SH-SY5Y (cell line): ENCODE measurements around the gene COL8A2.

Source experiments
- GATA2 ChIP-seq: IDR thresholded peaks from 2 replicates; pipeline ENCODE4 v1.6.1; 2011; ENCODE audit warnings: mild to moderate bottlenecking, low read depth, low read length
- GATA3 ChIP-seq: IDR thresholded peaks from 2 replicates; pipeline ENCODE4 v1.6.1; 2011; ENCODE audit warnings: low read depth, mild to moderate bottlenecking, low read length, moderate library complexity

DNA sequence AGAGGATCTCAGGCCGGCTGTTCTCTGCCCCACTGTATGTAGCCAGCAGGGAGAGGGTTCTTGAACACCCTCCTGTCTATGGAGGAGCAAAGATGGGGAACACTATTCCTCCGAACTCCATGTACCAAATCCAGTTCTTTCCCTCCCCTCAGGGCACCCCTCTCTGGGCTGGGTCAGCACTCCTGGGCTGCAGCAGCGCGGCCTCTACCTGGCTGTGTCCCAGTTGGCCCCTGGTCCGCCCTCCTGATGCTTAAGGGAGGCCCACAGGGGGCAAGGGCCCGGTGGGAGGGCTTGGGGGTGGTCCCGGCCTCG is 36.8 kb downstream of the COL8A2 start:
- TF ChIP-seq GATA2 (no peak), GATA3 (no peak)
